MM.1S (cell line): ENCODE measurements around the gene ESPN.
"Not testable (repeated sequence)": the region's sequence is repeated elsewhere in the genome, so short reads cannot be mapped to it uniquely, and the experiment has no call there.

ENCODE experiments used
- DNase-seq: peaks from one replicate; pipeline ENCODE4 v3.0.0-alpha.2; 2015
- H2AFZ ChIP-seq: fragments of 300-600 bp; sonication (generic); 2 replicates; pipeline ENCODE4 v1.6.0; 2016; ENCODE audit warnings: antibody characterized with exemption, low read length
- H3F3A ChIP-seq: fragments of 300-600 bp; sonication (generic); 2 replicates; pipeline ENCODE4 v1.6.1; 2016; ENCODE audit warnings: mild to moderate bottlenecking, antibody characterized with exemption, low read length, moderate library complexity, mixed read lengths; ENCODE audit not compliant: insufficient read depth
- H3K27ac ChIP-seq: fragments of 300-600 bp; sonication (generic); 2 replicates; pipeline ENCODE4 v1.5.1; 2016; ENCODE audit warnings: mild to moderate bottlenecking, low read length
- H3K27me3 ChIP-seq: fragments of 300-600 bp; sonication (generic); replicated peaks from 2 replicates; pipeline ENCODE4 v1.6.0; 2016; ENCODE audit warnings: low read length; ENCODE audit not compliant: insufficient read depth
- H3K36me3 ChIP-seq: fragments of 300-600 bp; sonication (generic); replicated peaks from 2 replicates; pipeline ENCODE4 v1.6.1; 2016; ENCODE audit warnings: mild to moderate bottlenecking, low read length, mixed read lengths; ENCODE audit not compliant: insufficient read depth
- H3K4me1 ChIP-seq: fragments of 300-600 bp; sonication (generic); 2 replicates; pipeline ENCODE4 v1.6.1; 2016; ENCODE audit warnings: low read length, mixed read lengths
- H3K4me2 ChIP-seq: fragments of 300-600 bp; sonication (generic); 2 replicates; pipeline ENCODE4 v1.6.0; 2016; ENCODE audit warnings: low read depth, low read length
- H3K4me3 ChIP-seq: fragments of 300-600 bp; sonication (generic); 2 replicates; pipeline ENCODE4 v1.5.1; 2016; ENCODE audit warnings: low read length, mixed read lengths
- H3K79me2 ChIP-seq: fragments of 300-600 bp; sonication (generic); 2 replicates; pipeline ENCODE4 v1.6.1; 2016; ENCODE audit warnings: mixed run types, low read length, mixed read lengths
- H3K9ac ChIP-seq: fragments of 300-600 bp; sonication (generic); 2 replicates; pipeline ENCODE4 v1.6.1; 2016; ENCODE audit warnings: low read length, mixed read lengths
- H3K9me2 ChIP-seq: fragments of 300-600 bp; sonication (generic); replicated peaks from 2 replicates; pipeline ENCODE4 v1.6.1; 2016; ENCODE audit warnings: mild to moderate bottlenecking, low read length, mixed read lengths; ENCODE audit not compliant: insufficient read depth
- H3K9me3 ChIP-seq: fragments of 300-600 bp; sonication (generic); replicated peaks from 2 replicates; pipeline ENCODE4 v1.6.1; 2016; ENCODE audit warnings: mild to moderate bottlenecking, low read length, mixed read lengths; ENCODE audit not compliant: insufficient read depth
- H4K20me1 ChIP-seq: fragments of 300-600 bp; sonication (generic); 2 replicates; pipeline ENCODE4 v1.6.1; 2016; ENCODE audit warnings: mild to moderate bottlenecking, low read length, moderate library complexity, mixed read lengths; ENCODE audit not compliant: insufficient read depth
- EZH2 ChIP-seq: fragments of 300-600 bp; sonication (generic); optimal IDR thresholded peaks from 2 replicates; pipeline ENCODE3; 2017; ENCODE audit warnings: low read depth, mild to moderate bottlenecking, antibody characterized with exemption, low read length, mixed read lengths
- EZH2phosphoT487 ChIP-seq: fragments of 300-600 bp; sonication (generic); IDR thresholded peaks from 2 replicates; pipeline ENCODE4 v1.6.1; 2018; ENCODE audit warnings: antibody characterized with exemption, low read length
- TF ChIP-seq, protein P1 (sequence below): fragments of 300-600 bp; sonication (generic); IDR thresholded peaks from 2 replicates; pipeline ENCODE4 v1.5.1; 2016; ENCODE audit warnings: antibody characterized with exemption, low read length, mixed read lengths

ESPN gene

DNA sequence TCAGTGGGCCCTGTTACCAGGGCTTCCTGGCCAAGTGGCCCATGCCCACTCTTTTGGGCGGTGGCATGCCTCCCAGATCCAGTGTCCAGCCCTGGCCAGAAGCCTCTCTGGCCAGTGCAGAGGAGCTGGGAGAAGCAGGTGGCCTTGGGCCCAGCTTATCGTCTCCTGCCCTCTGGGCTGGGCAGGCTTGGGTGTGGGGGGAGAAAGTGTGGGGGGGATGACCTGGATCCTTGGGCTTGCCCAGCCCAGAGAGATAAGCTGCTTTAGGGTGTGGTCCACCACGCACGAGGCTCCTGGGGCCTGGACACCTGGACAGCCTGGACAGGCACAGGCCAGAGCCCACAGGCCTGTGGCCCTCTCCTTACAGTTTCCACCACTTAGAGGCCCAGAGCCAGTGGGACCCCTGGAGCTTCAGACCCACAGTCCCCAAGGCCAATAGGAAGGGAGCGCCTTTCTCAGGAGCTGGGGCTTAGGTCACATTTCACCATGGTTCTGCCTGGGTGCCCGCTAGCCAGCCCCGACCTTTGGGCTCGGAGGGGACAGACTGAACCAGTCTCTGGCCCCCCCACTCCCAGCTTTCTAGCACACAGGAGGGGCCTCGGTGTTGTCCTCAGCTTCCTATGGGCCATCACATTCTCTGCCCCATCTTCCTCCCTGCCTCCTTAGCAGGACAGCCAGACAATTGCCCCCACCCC, 1.8 kb downstream of the ESPN start:
- Histone ChIP-seq H3K9ac (no peak overlapping the region), H2AFZ (no peak overlapping the region), H3K36me3 (no peaks in the 10 kb centered on the region), H3K27ac (no peak overlapping the region), H3K4me2 (no peak overlapping the region), H3K27me3 (peaks cover 90% of the 10 kb centered on the region), H3K79me2 (no peaks in the 10 kb centered on the region), H3K4me3 (no peak overlapping the region), H3K4me1 (no peaks in the 10 kb centered on the region), H4K20me1 (no peaks in the 10 kb centered on the region; the same call in 1 of the 2 replicates), H3K9me3 (no peaks in the 10 kb centered on the region), H3K9me2 (no peaks in the 10 kb centered on the region), H3F3A (no peaks in the 10 kb centered on the region)
- TF ChIP-seq, protein P1, sequence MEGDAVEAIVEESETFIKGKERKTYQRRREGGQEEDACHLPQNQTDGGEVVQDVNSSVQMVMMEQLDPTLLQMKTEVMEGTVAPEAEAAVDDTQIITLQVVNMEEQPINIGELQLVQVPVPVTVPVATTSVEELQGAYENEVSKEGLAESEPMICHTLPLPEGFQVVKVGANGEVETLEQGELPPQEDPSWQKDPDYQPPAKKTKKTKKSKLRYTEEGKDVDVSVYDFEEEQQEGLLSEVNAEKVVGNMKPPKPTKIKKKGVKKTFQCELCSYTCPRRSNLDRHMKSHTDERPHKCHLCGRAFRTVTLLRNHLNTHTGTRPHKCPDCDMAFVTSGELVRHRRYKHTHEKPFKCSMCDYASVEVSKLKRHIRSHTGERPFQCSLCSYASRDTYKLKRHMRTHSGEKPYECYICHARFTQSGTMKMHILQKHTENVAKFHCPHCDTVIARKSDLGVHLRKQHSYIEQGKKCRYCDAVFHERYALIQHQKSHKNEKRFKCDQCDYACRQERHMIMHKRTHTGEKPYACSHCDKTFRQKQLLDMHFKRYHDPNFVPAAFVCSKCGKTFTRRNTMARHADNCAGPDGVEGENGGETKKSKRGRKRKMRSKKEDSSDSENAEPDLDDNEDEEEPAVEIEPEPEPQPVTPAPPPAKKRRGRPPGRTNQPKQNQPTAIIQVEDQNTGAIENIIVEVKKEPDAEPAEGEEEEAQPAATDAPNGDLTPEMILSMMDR, result no peak
- TF ChIP-seq EZH2phosphoT487 (no peak), EZH2 (no peak)
- DNase-seq, result no peak

GRCh38 chr1:6426972-6427350, 2.4 kb downstream of the ESPN start:
- Histone ChIP-seq H3K79me2 (no peaks in the 10 kb centered on the region), H3K27me3 (peaks cover 90% of the 10 kb centered on the region), H3K9me3 (no peaks in the 10 kb centered on the region)

GRCh38 chr1:6427441-6428390, 3.1 kb downstream of the ESPN start:
- Histone ChIP-seq H3K9ac (no peak overlapping the region), H2AFZ (no peak overlapping the region), H3K4me3 (no peak overlapping the region), H3K36me3 (no peaks in the 10 kb centered on the region), H3K9me3 (no peaks in the 10 kb centered on the region), H4K20me1 (no peaks in the 10 kb centered on the region; the same call in 1 of the 2 replicates), H3K27ac (no peak overlapping the region), H3F3A (no peaks in the 10 kb centered on the region), H3K79me2 (no peaks in the 10 kb centered on the region), H3K4me2 (no peak overlapping the region), H3K27me3 (peaks cover 91% of the 10 kb centered on the region), H3K4me1 (no peaks in the 10 kb centered on the region), H3K9me2 (no peaks in the 10 kb centered on the region)
- DNase-seq, result no peak
- no peak for TF ChIP-seq EZH2phosphoT487
- TF ChIP-seq, protein P1, result no peak
- no peak for TF ChIP-seq EZH2

More at GRCh38 chr1:6426972-6427350, 2.4 kb downstream of the ESPN start:
- H3K36me3 ChIP-seq, result no peaks in the 10 kb centered on the region
- TF ChIP-seq, protein P1, result no peak
- TF ChIP-seq EZH2 (no peak), EZH2phosphoT487 (no peak)
- H4K20me1 ChIP-seq, result no peaks in the 10 kb centered on the region; the same call in 1 of the 2 replicates
- H3K9me2 ChIP-seq, result no peaks in the 10 kb centered on the region
- H2AFZ ChIP-seq, result no peak overlapping the region
- H3K4me1 ChIP-seq, result no peaks in the 10 kb centered on the region
- no peak overlapping the region for H3K9ac ChIP-seq
- no peak for DNase-seq
- no peaks in the 10 kb centered on the region for H3F3A ChIP-seq
- H3K4me2 ChIP-seq, result no peak overlapping the region
- H3K4me3 ChIP-seq, result no peak overlapping the region
- H3K27ac ChIP-seq, result no peak overlapping the region

DNA sequence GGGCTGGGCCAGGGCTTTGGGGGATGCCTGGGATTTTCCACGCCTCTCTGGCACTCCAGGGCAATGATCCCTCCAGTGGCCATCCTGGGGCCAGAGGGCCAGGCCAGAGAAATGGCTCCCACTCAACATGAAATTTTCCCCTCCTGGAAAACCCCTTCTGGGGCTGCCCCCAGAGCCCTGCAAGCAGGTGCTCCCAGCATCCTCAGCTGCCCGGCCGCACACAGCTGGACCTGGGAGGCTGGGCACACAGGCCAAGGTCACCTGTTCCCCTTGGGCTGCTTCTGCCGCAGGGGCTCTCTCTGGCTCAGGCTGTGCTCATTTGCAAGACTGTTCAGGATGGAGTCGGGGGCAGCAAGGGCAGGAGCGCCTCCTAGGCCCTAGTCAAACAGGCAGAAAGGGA, 3.9 kb downstream of the ESPN start:
- not testable (repeated sequence) for H3K9ac ChIP-seq, H3K4me1 ChIP-seq, H3K4me3 ChIP-seq, H3K9me3 ChIP-seq, H3K27ac ChIP-seq, H3K79me2 ChIP-seq, DNase-seq, H3K9me2 ChIP-seq, H2AFZ ChIP-seq, H3K4me2 ChIP-seq, H3F3A ChIP-seq, H4K20me1 ChIP-seq, H3K36me3 ChIP-seq
- H3K27me3 ChIP-seq, result peaks cover 89% of the 10 kb centered on the region

DNA sequence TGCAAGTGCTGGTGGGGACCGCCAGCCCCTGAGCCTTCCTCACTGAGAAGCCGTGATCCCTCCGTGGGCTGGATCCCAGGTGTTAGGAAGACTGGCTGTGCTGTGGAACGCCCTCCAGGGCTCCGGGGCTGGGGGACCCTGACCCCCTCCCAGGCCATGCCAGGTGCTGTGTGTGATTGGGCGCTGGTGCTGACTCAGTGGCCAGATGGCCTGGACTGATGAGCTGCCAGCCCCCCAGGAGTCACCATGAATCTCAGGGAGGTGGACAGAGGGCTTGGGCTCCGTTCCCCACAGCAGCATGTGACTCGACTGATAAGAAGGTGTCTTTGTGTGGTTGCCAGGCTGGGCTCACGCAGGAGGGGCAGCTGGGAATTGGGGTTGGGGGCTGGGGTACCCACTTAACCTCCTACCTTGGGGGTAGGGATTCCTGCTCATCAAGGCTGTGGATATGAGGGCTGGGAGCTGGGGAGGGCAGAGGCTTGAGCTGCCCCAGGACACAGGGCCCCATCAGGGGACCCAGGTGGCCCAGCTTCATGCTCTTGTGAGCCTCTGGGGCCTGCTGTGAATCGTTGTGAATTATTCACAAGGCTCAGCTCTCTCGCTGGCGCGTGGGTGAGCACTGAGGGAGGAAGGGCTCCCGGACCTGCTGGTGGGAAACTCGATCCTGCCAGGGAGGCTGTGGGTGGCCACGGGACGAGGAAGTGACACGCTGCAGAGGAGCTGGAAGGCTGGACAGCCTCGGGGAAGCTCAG, 5.3 kb downstream of the ESPN start:
- H3K4me1 ChIP-seq, DNase-seq, H3K36me3 ChIP-seq, H3F3A ChIP-seq, H3K9me3 ChIP-seq, H3K4me3 ChIP-seq, H3K9ac ChIP-seq, H2AFZ ChIP-seq, H3K9me2 ChIP-seq, H3K4me2 ChIP-seq, H3K79me2 ChIP-seq, H3K27ac ChIP-seq, H4K20me1 ChIP-seq: not testable (repeated sequence)
- H3K27me3 ChIP-seq, result peaks cover 91% of the 10 kb centered on the region
